Cardiac muscle cell (in vitro differentiated cells and primary cell): ENCODE measurements around the gene PCDH9. TPM values are rescaled to one million over a fixed set of nuclear protein-coding genes. Genes with fewer than 3 reads are reported as not detected.

Experiments
- DNase-seq, 2 donors: peaks; one replicate each; pipeline versions ENCODE4 v3.0.0 to v3.0.0-alpha.2; 2010 to 2017; ENCODE audit warnings: low read depth in 1 of 2, low spot score in 1 of 2
- H3K27ac ChIP-seq: fragments of 200-600 bp; sonication (generic); 2 replicates; pipeline ENCODE4 v1.5.1; 2016
- H3K27me3 ChIP-seq: fragments of 200-600 bp; sonication (generic); 2 replicates; pipeline ENCODE4 v1.6.0; 2016; ENCODE audit warnings: control low read depth
- H3K36me3 ChIP-seq: fragments of 200-600 bp; sonication (generic); 2 replicates; pipeline ENCODE4 v1.5.1; 2016; ENCODE audit warnings: control low read depth
- H3K4me1 ChIP-seq: fragments of 200-600 bp; sonication (generic); 2 replicates; pipeline ENCODE4 v1.8.1; 2017; ENCODE audit warnings: low read depth, mild to moderate bottlenecking, mixed run types
- H3K4me3 ChIP-seq: fragments of 200-600 bp; sonication (generic); 2 replicates; pipeline ENCODE4 v1.5.1; 2016; ENCODE audit warnings: mild to moderate bottlenecking
- H3K9me3 ChIP-seq: fragments of 200-600 bp; sonication (generic); 2 replicates; pipeline ENCODE4 v1.5.1; 2017; ENCODE audit warnings: low read depth, mild to moderate bottlenecking, control low read depth
- polyA plus RNA-seq: library from polyadenylated mRNA; unstranded; fragments of >200 nt; fragmentation: Nextera tagmentation; extraction: Ambion mirVana; gene quantifications from 2 replicates; pipeline ENCODE4 v1.2.1, GENCODE V29; 2016
- total RNA-seq: library from RNA; depleted of rRNA; stranded (reverse); fragments of >200 nt; gene quantifications from 2 replicates; pipeline ENCODE4 v1.2.3, GENCODE V29; 2016
- TF ChIP-seq, protein P1 (sequence below): IDR thresholded peaks from 2 replicates; pipeline ENCODE4 v1.5.1; 2012; ENCODE audit warnings: low read depth, mild to moderate bottlenecking, low read length

PCDH9 gene
- total and polyA plus RNA-seq, 2 experiments from 2014 or later = 1.6 to 2.3 TPM

DNA sequence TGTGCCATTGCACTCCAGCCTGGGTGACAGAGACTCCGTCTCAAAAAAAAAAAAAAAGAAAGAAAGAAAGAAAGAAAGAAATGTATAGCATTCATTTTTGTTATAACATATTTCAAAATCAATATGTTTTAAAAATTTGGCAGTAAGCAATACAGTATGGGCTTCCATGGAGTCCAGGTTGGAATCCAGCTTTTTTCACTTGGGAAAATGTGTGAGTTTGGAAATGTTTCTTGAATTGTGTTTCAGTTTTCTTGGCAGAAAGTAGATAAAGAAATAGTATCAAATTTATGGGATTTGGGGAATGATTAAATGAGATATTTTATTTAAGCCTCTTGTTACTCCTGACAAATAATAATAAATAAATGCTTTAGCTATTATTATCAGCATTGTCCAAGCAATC, 225.6 kb downstream of the PCDH9 start:
- no peaks in the 10 kb centered on the region for H3K27me3 ChIP-seq
- no peak overlapping the region for H3K4me3 ChIP-seq
- TF ChIP-seq, protein P1, sequence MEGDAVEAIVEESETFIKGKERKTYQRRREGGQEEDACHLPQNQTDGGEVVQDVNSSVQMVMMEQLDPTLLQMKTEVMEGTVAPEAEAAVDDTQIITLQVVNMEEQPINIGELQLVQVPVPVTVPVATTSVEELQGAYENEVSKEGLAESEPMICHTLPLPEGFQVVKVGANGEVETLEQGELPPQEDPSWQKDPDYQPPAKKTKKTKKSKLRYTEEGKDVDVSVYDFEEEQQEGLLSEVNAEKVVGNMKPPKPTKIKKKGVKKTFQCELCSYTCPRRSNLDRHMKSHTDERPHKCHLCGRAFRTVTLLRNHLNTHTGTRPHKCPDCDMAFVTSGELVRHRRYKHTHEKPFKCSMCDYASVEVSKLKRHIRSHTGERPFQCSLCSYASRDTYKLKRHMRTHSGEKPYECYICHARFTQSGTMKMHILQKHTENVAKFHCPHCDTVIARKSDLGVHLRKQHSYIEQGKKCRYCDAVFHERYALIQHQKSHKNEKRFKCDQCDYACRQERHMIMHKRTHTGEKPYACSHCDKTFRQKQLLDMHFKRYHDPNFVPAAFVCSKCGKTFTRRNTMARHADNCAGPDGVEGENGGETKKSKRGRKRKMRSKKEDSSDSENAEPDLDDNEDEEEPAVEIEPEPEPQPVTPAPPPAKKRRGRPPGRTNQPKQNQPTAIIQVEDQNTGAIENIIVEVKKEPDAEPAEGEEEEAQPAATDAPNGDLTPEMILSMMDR = no peak
- no peaks in the 10 kb centered on the region for H3K36me3 ChIP-seq
- H3K27ac ChIP-seq = no peak overlapping the region
- H3K9me3 ChIP-seq = no peaks in the 10 kb centered on the region
- DNase-seq = no peak
- no peaks in the 10 kb centered on the region for H3K4me1 ChIP-seq

DNA sequence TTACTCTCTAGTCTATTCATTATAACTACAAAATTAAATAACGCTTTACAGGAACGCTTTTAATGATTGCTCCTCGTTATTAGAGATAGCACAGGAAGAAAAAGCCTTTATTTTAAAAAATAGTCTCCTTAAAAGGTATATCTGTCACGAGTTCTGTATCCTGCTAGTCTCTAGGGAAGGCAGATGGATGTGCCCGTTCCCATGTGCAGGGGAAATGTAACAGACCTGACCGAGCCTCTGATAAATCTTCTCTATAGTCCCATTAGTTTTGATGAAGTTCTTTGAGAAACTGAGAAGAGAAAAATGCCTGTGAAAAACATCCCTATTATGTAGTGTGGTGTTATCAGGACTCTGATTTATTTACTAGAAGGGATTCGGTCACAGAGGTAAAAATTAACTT, 226.4 kb downstream of the PCDH9 start:
- Histone ChIP-seq H3K27me3 (no peaks in the 10 kb centered on the region), H3K36me3 (no peaks in the 10 kb centered on the region), H3K4me1 (no peaks in the 10 kb centered on the region), H3K4me3 (no peak overlapping the region), H3K27ac (no peak overlapping the region), H3K9me3 (no peaks in the 10 kb centered on the region)
- no peak for DNase-seq
- TF ChIP-seq, protein P1 = no peak

DNA sequence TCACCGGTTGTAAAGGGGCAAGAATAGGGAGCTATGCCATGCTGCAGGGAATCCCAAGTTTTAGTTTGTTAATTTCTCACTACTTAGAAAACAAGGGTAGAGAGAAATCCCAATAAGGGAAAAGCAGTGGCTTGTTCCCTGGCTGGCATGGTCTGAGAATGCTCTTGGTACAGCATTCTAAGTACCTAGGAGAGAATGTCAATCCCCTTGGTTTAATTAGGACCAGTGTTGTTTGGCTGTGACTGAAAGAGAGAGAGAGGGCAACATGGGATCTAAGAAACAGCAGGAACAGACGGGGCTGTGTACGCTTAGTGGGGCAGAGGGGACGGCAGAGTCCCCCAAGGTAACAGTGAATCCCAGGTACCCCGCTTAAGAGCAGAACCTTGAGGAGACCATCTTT, 228.8 kb downstream of the PCDH9 start:
- H3K36me3 ChIP-seq = no peaks in the 10 kb centered on the region
- H3K27me3 ChIP-seq = no peaks in the 10 kb centered on the region
- no peak for DNase-seq
- no peak overlapping the region for H3K27ac ChIP-seq
- H3K4me1 ChIP-seq = no peaks in the 10 kb centered on the region
- TF ChIP-seq, protein P1 = no peak
- H3K4me3 ChIP-seq = no peak overlapping the region
- no peaks in the 10 kb centered on the region for H3K9me3 ChIP-seq

DNA sequence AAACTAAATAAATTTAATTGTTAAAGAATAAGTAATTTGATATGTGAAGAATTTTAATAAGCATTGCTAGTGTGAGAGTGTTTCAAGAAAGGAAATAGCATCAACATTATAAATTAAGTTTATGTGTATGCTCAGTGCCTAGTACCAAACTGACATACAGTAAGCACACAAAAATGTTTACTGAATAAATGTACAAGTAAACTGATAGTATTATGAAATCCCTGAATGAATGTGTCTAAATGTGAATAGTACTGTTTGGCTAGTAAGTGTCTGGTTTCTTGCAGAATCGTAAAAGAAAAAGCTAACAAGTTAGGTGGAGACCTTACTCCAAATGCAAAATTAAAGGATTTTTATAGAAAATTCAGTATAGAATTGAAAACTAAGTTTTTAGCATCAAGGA, 233.6 kb downstream of the PCDH9 start:
- H3K27me3 ChIP-seq = no peaks in the 10 kb centered on the region
- no peak for DNase-seq
- H3K27ac ChIP-seq = no peak overlapping the region
- no peak overlapping the region for H3K4me3 ChIP-seq
- H3K9me3 ChIP-seq = no peaks in the 10 kb centered on the region
- no peaks in the 10 kb centered on the region for H3K36me3 ChIP-seq
- TF ChIP-seq, protein P1 = no peak
- H3K4me1 ChIP-seq = no peaks in the 10 kb centered on the region

DNA sequence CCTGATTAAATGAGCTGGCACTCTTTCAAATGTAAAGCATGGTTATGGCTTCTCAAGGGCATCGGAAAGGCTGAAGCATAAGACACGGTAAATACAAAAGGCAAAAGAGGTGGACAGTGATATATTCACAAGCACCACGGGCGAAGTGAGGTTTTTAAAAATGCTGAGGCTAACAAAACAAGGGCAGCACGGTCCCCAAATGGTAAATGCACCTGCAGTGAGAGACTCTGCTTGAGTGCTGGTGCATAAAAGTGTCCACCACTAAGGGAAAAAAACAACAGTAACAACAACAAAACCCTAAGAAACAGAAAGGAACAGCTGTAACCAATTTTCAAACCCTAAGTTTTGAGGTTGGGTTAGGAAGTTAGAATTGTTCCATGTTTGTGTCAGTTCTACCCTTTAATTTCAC, 234.9 kb downstream of the PCDH9 start:
- Histone ChIP-seq H3K9me3 (no peaks in the 10 kb centered on the region), H3K4me3 (no peak overlapping the region), H3K36me3 (no peaks in the 10 kb centered on the region), H3K27me3 (no peaks in the 10 kb centered on the region), H3K4me1 (no peaks in the 10 kb centered on the region), H3K27ac (no peak overlapping the region)
- DNase-seq = no peak
- TF ChIP-seq, protein P1 = no peak
